Liver (tissue), 9 donors: ENCODE results near the gene BHLHE23. TPM values are rescaled to one million over a fixed set of nuclear protein-coding genes. Genes with fewer than 3 reads are reported as not detected.

Source experiments
- DNase-seq: peaks from one replicate; pipeline ENCODE4 v3.0.0-alpha.2; 2017; ENCODE audit warnings: low spot score
- H3K27ac ChIP-seq, 2 donors: one replicate each; pipeline ENCODE4 v1.7.0; 2013; ENCODE audit warnings: inconsistent platforms in 2 of 2, low read length in 2 of 2, control low read depth in 1 of 2, low read depth in 1 of 2, mild to moderate bottlenecking in 1 of 2
- H3K27me3 ChIP-seq, 4 donors: one replicate each; pipeline versions ENCODE4 v1.6.1 to v1.7.0; 2013; ENCODE audit warnings: low read length in 3 of 4, inconsistent platforms in 1 of 4, mild to moderate bottlenecking in 1 of 4, moderate library complexity in 1 of 4; ENCODE audit not compliant: control insufficient read depth in 4 of 4, insufficient read depth in 4 of 4
- H3K36me3 ChIP-seq, 4 donors: one replicate each; pipeline versions ENCODE4 v1.6.1 to v1.7.0; 2013; ENCODE audit warnings: low read length in 3 of 4, mild to moderate bottlenecking in 3 of 4, low read depth in 1 of 4, moderate library complexity in 1 of 4; ENCODE audit not compliant: control insufficient read depth in 4 of 4, insufficient read depth in 3 of 4
- H3K4me1 ChIP-seq, 4 donors: one replicate each; pipeline versions ENCODE4 v1.6.1 to v1.7.0; 2013; ENCODE audit warnings: low read length in 3 of 4, mild to moderate bottlenecking in 3 of 4, moderate library complexity in 1 of 4; ENCODE audit not compliant: control insufficient read depth in 4 of 4, insufficient read depth in 4 of 4
- H3K4me3 ChIP-seq, 3 donors: one replicate each; pipeline versions ENCODE4 v1.6.1 to v1.7.0; 2013; ENCODE audit warnings: low read length in 3 of 3, control low read depth in 1 of 3, low read depth in 1 of 3, mild to moderate bottlenecking in 1 of 3
- H3K9ac ChIP-seq, 2 donors: one replicate each; pipeline ENCODE4 v1.7.0; 2013; ENCODE audit warnings: low read length in 2 of 2, mild to moderate bottlenecking in 2 of 2, moderate library complexity in 2 of 2, control low read depth in 1 of 2, low read depth in 1 of 2
- H3K9me3 ChIP-seq, 4 donors: one replicate each; pipeline versions ENCODE4 v1.6.1 to v1.7.0; 2013; ENCODE audit warnings: low read length in 3 of 4; ENCODE audit not compliant: control insufficient read depth in 4 of 4
- EGR1 ChIP-seq, 2 donors: IDR thresholded peaks; 2 replicates each; pipeline ENCODE4 v1.6.1; 2016 to 2018; ENCODE audit warnings: antibody characterized with exemption in 2 of 2, low read depth in 2 of 2
- FOXA1 ChIP-seq: IDR thresholded peaks from 2 replicates; pipeline ENCODE4 v1.6.1; 2016; ENCODE audit warnings: antibody characterized with exemption
- FOXA2 ChIP-seq: IDR thresholded peaks from 2 replicates; pipeline ENCODE4 v1.6.1; 2016; ENCODE audit warnings: antibody characterized with exemption
- GABPA ChIP-seq, 2 donors: IDR thresholded peaks in 1 of 2; conservative IDR thresholded peaks in 1 of 2; 2 replicates each; pipeline ENCODE4 v1.6.1; 2016; ENCODE audit warnings: antibody characterized with exemption in 2 of 2, mild to moderate bottlenecking in 1 of 2, moderate library complexity in 1 of 2
- HNF4A ChIP-seq, 2 donors: conservative IDR thresholded peaks; 2 replicates each; pipeline ENCODE4 v1.6.1; 2016; ENCODE audit warnings: antibody characterized with exemption in 2 of 2, mild to moderate bottlenecking in 2 of 2
- HNF4G ChIP-seq: IDR thresholded peaks from 2 replicates; pipeline ENCODE4 v1.6.1; 2016; ENCODE audit warnings: antibody characterized with exemption
- JUND ChIP-seq, 2 donors: IDR thresholded peaks; 2 replicates each; pipeline ENCODE4 v1.6.1; 2016; ENCODE audit warnings: antibody characterized with exemption in 2 of 2
- NR2F2 ChIP-seq: IDR thresholded peaks from 2 replicates; pipeline ENCODE4 v1.6.1; 2016; ENCODE audit warnings: antibody characterized with exemption
- REST ChIP-seq: IDR thresholded peaks from 2 replicates; pipeline ENCODE4 v1.6.1; 2016; ENCODE audit warnings: antibody characterized with exemption, mild to moderate bottlenecking
- RXRA ChIP-seq, 2 donors: IDR thresholded peaks; 2 replicates each; pipeline ENCODE4 v1.6.1; 2017 to 2018; ENCODE audit warnings: antibody characterized with exemption in 2 of 2, mild to moderate bottlenecking in 1 of 2
- SP1 ChIP-seq: IDR thresholded peaks from 2 replicates; pipeline ENCODE4 v1.6.1; 2018; ENCODE audit warnings: antibody characterized with exemption, mild to moderate bottlenecking
- TAF1 ChIP-seq: conservative IDR thresholded peaks from 2 replicates; pipeline ENCODE4 v1.6.1; 2016; ENCODE audit warnings: antibody characterized with exemption, mild to moderate bottlenecking
- YY1 ChIP-seq: IDR thresholded peaks from 2 replicates; pipeline ENCODE4 v1.6.1; 2016; ENCODE audit warnings: antibody characterized with exemption, mild to moderate bottlenecking
- WGBS: extraction: QIAGEN DNeasy Blood & Tissue Kit; methylation state at CpG from one replicate; pipeline ENCODE4 v1.1.7; 2013; 5-methylcytosine and 5-hydroxymethylcytosine counted together
- polyA plus RNA-seq, 2 donors: library from polyadenylated mRNA; stranded (reverse) in 1 of 2; unstranded in 1 of 2; fragments of 200-250 nt in 1 of 2; fragments of >200 nt in 1 of 2; fragmentation: Nextera tagmentation in 1 of 2; extraction: Ambion mirVana in 1 of 2; gene quantifications; one replicate each; pipeline versions ENCODE4 v1.2.1 to v1.2.3, GENCODE V29; 2013 to 2015
- total RNA-seq, 2 donors: library from RNA; depleted of rRNA; stranded (reverse); fragments of >200 nt; gene quantifications; one replicate each; pipeline ENCODE4 v1.2.3, GENCODE V29; 2014
- TF ChIP-seq, protein P1 (sequence below): IDR thresholded peaks from 2 replicates; pipeline ENCODE4 v1.6.1; 2016; ENCODE audit warnings: antibody characterized with exemption
- TF ChIP-seq, protein P2 (sequence below): IDR thresholded peaks from 2 replicates; pipeline ENCODE4 v1.6.1; 2016; ENCODE audit warnings: antibody characterized with exemption
- TF ChIP-seq, protein P3 (sequence below): IDR thresholded peaks from 2 replicates; pipeline ENCODE4 v1.6.1; 2016; ENCODE audit warnings: antibody characterized with exemption
- donor health status: healthy.
- donor health status: healthy.
- donor health status: healthy.
- donor health status: healthy.
- donor health status: healthy.

Gene BHLHE23
- total and polyA plus RNA-seq, 4 donors, result not detected

DNA sequence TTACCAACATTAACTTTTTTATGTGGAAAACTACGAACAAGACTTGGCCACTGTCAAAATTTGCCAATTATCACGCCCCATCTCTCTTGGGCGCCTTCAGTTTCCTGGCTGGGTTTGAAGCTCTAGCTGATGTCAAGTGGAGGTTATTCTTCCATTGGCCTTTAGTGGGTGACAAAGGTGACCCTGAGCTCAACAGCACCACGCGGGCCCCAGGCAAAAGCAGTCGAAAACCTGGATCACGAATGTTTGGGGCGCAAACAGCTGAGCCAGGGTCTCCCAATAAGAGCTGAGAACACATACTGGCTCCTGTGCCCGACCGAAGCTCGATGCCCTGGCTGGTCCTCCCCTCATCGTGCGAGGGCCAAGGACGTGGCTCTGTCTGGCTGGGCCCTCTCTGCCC lies 27.5 kb downstream of the BHLHE23 start:
- H3K9ac ChIP-seq, result no peak overlapping the region
- 75% methylated on average over 14 of the region's 14 CpGs for WGBS
- no peaks in the 10 kb centered on the region for H3K9me3 ChIP-seq
- peaks cover 0 to 8% (median 6%) of the 10 kb centered on the region in 4 donors for H3K27me3 ChIP-seq
- no peaks in the 10 kb centered on the region for H3K4me1 ChIP-seq
- no peak overlapping the region for H3K27ac ChIP-seq
- no peak for DNase-seq
- H3K4me3 ChIP-seq, result no peak overlapping the region
- no peaks in the 10 kb centered on the region for H3K36me3 ChIP-seq
- no peak for TF ChIP-seq HNF4A (conservative IDR thresholded peaks at IDR 0.05)
- no peak for TF ChIP-seq SP1
- TF ChIP-seq, protein P1, sequence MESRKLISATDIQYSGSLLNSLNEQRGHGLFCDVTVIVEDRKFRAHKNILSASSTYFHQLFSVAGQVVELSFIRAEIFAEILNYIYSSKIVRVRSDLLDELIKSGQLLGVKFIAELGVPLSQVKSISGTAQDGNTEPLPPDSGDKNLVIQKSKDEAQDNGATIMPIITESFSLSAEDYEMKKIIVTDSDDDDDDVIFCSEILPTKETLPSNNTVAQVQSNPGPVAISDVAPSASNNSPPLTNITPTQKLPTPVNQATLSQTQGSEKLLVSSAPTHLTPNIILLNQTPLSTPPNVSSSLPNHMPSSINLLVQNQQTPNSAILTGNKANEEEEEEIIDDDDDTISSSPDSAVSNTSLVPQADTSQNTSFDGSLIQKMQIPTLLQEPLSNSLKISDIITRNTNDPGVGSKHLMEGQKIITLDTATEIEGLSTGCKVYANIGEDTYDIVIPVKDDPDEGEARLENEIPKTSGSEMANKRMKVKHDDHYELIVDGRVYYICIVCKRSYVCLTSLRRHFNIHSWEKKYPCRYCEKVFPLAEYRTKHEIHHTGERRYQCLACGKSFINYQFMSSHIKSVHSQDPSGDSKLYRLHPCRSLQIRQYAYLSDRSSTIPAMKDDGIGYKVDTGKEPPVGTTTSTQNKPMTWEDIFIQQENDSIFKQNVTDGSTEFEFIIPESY, result no peak
- TF ChIP-seq NR2F2, result no peak
- TF ChIP-seq, protein P2, sequence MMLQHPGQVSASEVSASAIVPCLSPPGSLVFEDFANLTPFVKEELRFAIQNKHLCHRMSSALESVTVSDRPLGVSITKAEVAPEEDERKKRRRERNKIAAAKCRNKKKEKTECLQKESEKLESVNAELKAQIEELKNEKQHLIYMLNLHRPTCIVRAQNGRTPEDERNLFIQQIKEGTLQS, result no peak
- no peak for TF ChIP-seq FOXA1
- TF ChIP-seq GABPA (IDR thresholded peaks at IDR 0.05 in 1 of 2, conservative IDR thresholded peaks at IDR 0.05 in 1 of 2), result no peak
- TF ChIP-seq, protein P3, sequence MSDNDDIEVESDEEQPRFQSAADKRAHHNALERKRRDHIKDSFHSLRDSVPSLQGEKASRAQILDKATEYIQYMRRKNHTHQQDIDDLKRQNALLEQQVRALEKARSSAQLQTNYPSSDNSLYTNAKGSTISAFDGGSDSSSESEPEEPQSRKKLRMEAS, result no peak

GRCh38 chr20:62978561-62978943 lies 28.2 kb downstream of the BHLHE23 start:
- Histone ChIP-seq H3K9me3 (no peaks in the 10 kb centered on the region), H3K36me3 (no peaks in the 10 kb centered on the region), H3K9ac (no peak overlapping the region), H3K27ac (no peak overlapping the region), H3K4me1 (no peaks in the 10 kb centered on the region), H3K27me3 (peaks cover 0 to 11% (median 9%) of the 10 kb centered on the region in 4 donors), H3K4me3 (no peak overlapping the region)
- WGBS, result 66% methylated on average over 13 of the region's 13 CpGs
- no peak for DNase-seq
- TF ChIP-seq SP1, result no peak
- TF ChIP-seq RXRA (IDR thresholded peaks at IDR 0.05), result no peak
- TF ChIP-seq JUND (IDR thresholded peaks at IDR 0.05), result no peak
- TF ChIP-seq, protein P2, result no peak
- TF ChIP-seq GABPA (IDR thresholded peaks at IDR 0.05 in 1 of 2, conservative IDR thresholded peaks at IDR 0.05 in 1 of 2), result no peak
- no peak for TF ChIP-seq REST
- no peak for TF ChIP-seq FOXA2
- TF ChIP-seq EGR1 (IDR thresholded peaks at IDR 0.05; ENCODE audit: low read depth in 2 of 2), result no peak
- TF ChIP-seq YY1, result no peak
- no peak for TF ChIP-seq FOXA1
- TF ChIP-seq, protein P1, result no peak
- TF ChIP-seq TAF1, result no peak
- TF ChIP-seq, protein P3, result no peak
- TF ChIP-seq HNF4A (conservative IDR thresholded peaks at IDR 0.05), result no peak
- no peak for TF ChIP-seq HNF4G
